Measurements from ENCODE around the gene TAS2R60. TPM values are rescaled to one million over a fixed set of nuclear protein-coding genes. Genes with fewer than 3 reads are reported as not detected.

Gene TAS2R60
- total and polyA plus RNA-seq, 9 of the 15 experiments (the other 6 are each of a cell fraction or from before 2014, with no cell fraction given) = 0.08 TPM; not detected in 8

DNA sequence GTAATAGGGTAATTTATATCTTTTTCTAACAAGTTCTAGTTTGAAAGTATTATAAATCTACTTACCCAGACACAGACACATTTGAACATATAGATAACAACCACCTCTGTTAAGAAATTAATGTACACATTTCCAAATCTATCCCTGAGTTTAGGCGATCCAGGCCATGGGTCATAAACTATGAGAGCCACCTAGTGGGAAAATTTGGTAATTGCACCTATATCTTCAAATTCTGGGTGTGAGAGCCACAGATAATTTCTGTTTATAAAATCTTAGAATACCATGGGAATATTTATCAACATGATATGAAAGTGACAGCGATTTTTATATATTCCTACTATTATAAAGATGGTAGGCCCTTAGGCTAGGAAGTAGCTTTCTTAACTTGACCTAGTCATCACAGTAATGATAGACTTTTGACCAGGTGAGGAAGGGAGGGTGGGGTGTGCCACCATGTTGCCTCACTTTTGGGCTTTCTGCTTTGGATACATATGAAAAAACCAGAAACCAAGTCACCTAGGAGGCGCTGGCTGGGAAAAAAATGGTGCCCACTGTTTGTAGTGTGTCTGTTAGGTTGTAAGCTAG, 26.6 kb upstream of the TAS2R60 start (continued):
- TF ChIP-seq, protein P1, sequence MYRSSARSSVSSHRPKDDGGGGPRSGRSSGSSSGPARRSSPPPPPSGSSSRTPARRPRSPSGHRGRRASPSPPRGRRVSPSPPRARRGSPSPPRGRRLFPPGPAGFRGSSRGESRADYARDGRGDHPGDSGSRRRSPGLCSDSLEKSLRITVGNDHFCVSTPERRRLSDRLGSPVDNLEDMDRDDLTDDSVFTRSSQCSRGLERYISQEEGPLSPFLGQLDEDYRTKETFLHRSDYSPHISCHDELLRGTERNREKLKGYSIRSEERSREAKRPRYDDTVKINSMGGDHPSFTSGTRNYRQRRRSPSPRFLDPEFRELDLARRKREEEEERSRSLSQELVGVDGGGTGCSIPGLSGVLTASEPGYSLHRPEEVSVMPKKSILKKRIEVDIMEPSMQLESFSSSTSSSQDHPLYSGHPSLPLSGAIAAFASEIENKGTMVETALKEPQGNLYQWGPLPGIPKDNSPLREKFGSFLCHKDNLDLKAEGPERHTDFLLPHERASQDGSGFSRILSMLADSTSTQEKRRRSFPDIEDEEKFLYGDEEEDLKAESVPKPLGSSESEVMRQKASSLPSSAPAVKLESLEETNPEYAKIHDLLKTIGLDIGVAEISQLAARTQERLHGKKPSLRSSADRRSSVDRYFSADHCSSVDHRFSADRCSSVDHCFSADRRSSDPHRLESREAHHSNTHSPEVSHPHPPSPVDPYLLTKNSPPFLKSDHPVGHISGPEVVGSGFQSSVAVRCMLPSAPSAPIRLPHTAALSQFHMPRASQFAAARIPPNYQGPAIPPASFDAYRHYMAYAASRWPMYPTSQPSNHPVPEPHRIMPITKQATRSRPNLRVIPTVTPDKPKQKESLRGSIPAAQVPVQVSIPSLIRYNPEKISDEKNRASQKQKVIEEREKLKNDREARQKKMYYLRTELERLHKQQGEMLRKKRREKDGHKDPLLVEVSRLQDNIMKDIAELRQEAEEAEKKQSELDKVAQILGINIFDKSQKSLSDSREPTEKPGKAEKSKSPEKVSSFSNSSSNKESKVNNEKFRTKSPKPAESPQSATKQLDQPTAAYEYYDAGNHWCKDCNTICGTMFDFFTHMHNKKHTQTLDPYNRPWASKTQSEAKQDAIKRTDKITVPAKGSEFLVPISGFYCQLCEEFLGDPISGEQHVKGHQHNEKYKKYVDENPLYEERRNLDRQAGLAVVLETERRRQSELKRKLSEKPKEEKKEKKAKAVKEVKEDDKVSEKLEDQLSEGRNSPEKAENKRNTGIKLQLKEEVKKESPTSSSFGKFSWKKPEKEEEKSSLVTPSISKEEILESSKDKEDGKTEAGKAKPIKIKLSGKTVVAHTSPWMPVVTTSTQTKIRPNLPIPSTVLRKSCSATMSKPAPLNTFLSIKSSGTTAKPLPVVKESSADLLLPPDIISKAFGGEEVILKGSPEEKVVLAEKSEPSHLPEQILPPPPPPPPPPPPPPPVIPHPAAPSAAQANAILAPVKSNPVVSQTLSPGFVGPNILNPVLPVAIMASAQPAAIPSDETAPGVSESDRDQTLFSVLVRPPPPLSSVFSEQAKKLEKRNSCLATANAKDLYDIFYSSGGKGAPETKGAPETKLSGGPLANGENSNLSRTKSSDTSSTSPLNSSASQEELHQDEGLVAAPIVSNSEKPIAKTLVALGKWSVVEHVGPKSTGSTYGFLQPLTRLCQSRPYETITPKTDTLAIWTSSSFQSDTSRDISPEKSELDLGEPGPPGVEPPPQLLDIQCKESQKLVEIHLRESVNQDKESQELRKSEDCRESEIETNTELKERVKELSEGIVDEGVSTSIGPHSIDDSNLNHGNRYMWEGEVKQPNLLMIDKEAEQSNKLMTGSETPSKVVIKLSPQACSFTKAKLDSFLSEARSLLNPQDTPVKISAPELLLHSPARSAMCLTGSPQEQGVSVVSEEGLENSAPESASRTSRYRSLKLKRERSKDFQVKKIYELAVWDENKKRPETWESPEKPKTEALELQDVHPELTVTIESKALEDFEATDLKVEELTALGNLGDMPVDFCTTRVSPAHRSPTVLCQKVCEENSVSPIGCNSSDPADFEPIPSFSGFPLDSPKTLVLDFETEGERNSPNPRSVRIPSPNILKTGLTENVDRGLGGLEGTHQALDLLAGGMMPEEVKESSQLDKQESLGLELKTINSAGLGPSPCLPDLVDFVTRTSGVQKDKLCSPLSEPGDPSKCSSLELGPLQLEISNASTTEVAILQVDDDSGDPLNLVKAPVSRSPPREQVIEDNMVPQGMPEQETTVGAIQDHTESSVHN (IDR thresholded peaks at IDR 0.05; ENCODE audit: borderline replicate concordance in 1 of 2, low read depth in 1 of 2) = 0 out of 4 replicates have a peak, but pooled peaks of 1 of the 2 experiments have one; percentile 53
- no peak for TF ChIP-seq LARP7 (IDR thresholded peaks at IDR 0.05)
- no peak for TF ChIP-seq ZNF717 (CRISPR knock-in tag; IDR thresholded peaks at IDR 0.05)
- TF ChIP-seq POLR2AphosphoS5 (IDR thresholded peaks at IDR 0.05; ENCODE audit: control insufficient read depth, insufficient read depth, low read depth, low read length) = no peak
- TF ChIP-seq, protein P2, sequence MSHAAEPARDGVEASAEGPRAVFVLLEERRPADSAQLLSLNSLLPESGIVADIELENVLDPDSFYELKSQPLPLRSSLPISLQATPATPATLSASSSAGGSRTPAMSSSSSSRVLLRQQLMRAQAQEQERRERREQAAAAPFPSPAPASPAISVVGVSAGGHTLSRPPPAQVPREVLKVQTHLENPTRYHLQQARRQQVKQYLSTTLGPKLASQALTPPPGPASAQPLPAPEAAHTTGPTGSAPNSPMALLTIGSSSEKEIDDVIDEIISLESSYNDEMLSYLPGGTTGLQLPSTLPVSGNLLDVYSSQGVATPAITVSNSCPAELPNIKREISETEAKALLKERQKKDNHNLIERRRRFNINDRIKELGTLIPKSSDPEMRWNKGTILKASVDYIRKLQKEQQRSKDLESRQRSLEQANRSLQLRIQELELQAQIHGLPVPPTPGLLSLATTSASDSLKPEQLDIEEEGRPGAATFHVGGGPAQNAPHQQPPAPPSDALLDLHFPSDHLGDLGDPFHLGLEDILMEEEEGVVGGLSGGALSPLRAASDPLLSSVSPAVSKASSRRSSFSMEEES (CRISPR knock-in tag; IDR thresholded peaks at IDR 0.05) = no peak
- TF ChIP-seq ZNF79 (CRISPR knock-in tag; IDR thresholded peaks at IDR 0.05; ENCODE audit: low read depth) = no peak
- TF ChIP-seq RBM34 (IDR thresholded peaks at IDR 0.05; ENCODE audit: borderline replicate concordance, insufficient read depth, low read length) = no peak
- TF ChIP-seq, protein P3, sequence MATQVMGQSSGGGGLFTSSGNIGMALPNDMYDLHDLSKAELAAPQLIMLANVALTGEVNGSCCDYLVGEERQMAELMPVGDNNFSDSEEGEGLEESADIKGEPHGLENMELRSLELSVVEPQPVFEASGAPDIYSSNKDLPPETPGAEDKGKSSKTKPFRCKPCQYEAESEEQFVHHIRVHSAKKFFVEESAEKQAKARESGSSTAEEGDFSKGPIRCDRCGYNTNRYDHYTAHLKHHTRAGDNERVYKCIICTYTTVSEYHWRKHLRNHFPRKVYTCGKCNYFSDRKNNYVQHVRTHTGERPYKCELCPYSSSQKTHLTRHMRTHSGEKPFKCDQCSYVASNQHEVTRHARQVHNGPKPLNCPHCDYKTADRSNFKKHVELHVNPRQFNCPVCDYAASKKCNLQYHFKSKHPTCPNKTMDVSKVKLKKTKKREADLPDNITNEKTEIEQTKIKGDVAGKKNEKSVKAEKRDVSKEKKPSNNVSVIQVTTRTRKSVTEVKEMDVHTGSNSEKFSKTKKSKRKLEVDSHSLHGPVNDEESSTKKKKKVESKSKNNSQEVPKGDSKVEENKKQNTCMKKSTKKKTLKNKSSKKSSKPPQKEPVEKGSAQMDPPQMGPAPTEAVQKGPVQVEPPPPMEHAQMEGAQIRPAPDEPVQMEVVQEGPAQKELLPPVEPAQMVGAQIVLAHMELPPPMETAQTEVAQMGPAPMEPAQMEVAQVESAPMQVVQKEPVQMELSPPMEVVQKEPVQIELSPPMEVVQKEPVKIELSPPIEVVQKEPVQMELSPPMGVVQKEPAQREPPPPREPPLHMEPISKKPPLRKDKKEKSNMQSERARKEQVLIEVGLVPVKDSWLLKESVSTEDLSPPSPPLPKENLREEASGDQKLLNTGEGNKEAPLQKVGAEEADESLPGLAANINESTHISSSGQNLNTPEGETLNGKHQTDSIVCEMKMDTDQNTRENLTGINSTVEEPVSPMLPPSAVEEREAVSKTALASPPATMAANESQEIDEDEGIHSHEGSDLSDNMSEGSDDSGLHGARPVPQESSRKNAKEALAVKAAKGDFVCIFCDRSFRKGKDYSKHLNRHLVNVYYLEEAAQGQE (IDR thresholded peaks at IDR 0.05; ENCODE audit: borderline replicate concordance) = peak; percentile 82; the same call in 1 of the 2 replicates
- TF ChIP-seq, protein P3 (CRISPR knock-in tag; IDR thresholded peaks at IDR 0.05; ENCODE audit: low read depth) = no peak
